C4-2B (cell line): ENCODE results near the gene DIAPH2.

Source experiments
- CTCF ChIP-seq: fragments of 450-650 bp; conservative IDR thresholded peaks from 2 replicates; pipeline ENCODE4 v1.5.1; 2017; ENCODE audit warnings: mild to moderate bottlenecking
- ZFX ChIP-seq: fragments of 450-650 bp; IDR thresholded peaks from 2 replicates; pipeline ENCODE4 v1.6.1; 2017

DNA sequence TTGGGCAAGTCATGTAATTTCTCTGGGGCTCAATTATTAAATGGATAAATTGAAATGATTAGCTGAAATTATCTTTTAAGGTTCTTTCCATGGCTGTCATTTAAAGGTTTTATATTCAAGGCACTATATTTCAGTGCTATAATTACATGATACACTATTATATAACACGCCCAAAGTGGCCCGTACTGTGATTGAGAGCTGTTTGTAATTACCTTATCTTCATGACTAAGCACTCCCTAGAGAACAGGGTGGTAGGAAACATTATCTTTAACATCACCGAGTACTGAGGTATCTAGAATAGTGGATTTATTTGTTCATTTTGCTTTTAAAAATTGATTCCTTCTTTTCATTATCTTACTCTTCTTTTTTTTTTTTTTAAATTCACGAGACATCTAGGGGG lies 79.0 kb downstream of the DIAPH2 start:
- no peak for TF ChIP-seq CTCF
- TF ChIP-seq ZFX = no peak
